Measurements from ENCODE around the gene LAMC3. TPM values are rescaled to one million over a fixed set of nuclear protein-coding genes. Genes with fewer than 3 reads are reported as not detected.

LAMC3 gene
- total RNA-seq, 1 experiment from 2014 or later = 0.28 TPM

- POLR2A ChIA-PET (ENCODE audit: low non-redundant PET) = no interaction called here
- Histone ChIP-seq H3K4me3 (ENCODE audit: low read depth, low read length, poor library complexity, severe bottlenecking) (no peak overlapping the region), H3K36me3 (ENCODE audit: insufficient read depth, low read length, poor library complexity, severe bottlenecking) (no peaks in the 10 kb centered on the region), H3K27ac (ENCODE audit: low read depth, low read length, poor library complexity, severe bottlenecking) (no peak overlapping the region), H3K27me3 (replicated peaks; ENCODE audit: insufficient read depth, low read depth, low read length, poor library complexity) (peaks cover 7% of the 10 kb centered on the region), H3K9me3 (ENCODE audit: low read depth, low read length, poor library complexity, severe bottlenecking) (no peaks in the 10 kb centered on the region), H3K4me1 (ENCODE audit: insufficient read depth, low read length, poor library complexity, severe bottlenecking) (peaks cover 4% of the 10 kb centered on the region)
- no peak for DNase-seq (ENCODE audit: low spot score)
- no peak for TF ChIP-seq EZH2 (IDR thresholded peaks at IDR 0.05; ENCODE audit: borderline replicate concordance, low read depth, low read length, poor library complexity, severe bottlenecking)
- no peak for TF ChIP-seq CTCF (conservative IDR thresholded peaks at IDR 0.05; ENCODE audit: low read depth, low read length)
- intact Hi-C loops (cut with micrococcal nuclease; ENCODE audit: unreplicated experiment) = no loop called here
- BruUV-seq (replicated peaks) = no TSS peak
- CTCF ChIA-PET = no interaction called here
Observed at GRCh38 chr9:131013771-131014676, 5.0 kb downstream of the LAMC3 start.

GRCh38 chr9:131015112-131015511 lies 6.1 kb downstream of the LAMC3 start:
- no peak for DNase-seq (ENCODE audit: low spot score)
- Histone ChIP-seq H3K36me3 (ENCODE audit: insufficient read depth, low read length, poor library complexity, severe bottlenecking) (no peaks in the 10 kb centered on the region), H3K27ac (ENCODE audit: low read depth, low read length, poor library complexity, severe bottlenecking) (no peak overlapping the region), H3K4me3 (ENCODE audit: low read depth, low read length, poor library complexity, severe bottlenecking) (no peak overlapping the region), H3K4me1 (ENCODE audit: insufficient read depth, low read length, poor library complexity, severe bottlenecking) (no peaks in the 10 kb centered on the region), H3K27me3 (replicated peaks; ENCODE audit: insufficient read depth, low read depth, low read length, poor library complexity) (peaks cover 2% of the 10 kb centered on the region), H3K9me3 (ENCODE audit: low read depth, low read length, poor library complexity, severe bottlenecking) (no peaks in the 10 kb centered on the region)
- intact Hi-C loops (cut with micrococcal nuclease; ENCODE audit: unreplicated experiment) = no loop called here
- CTCF ChIA-PET = no interaction called here
- POLR2A ChIA-PET (ENCODE audit: low non-redundant PET) = no interaction called here
- no TSS peak for BruUV-seq (replicated peaks)
- TF ChIP-seq EZH2 (IDR thresholded peaks at IDR 0.05; ENCODE audit: borderline replicate concordance, low read depth, low read length, poor library complexity, severe bottlenecking) (no peak), CTCF (conservative IDR thresholded peaks at IDR 0.05; ENCODE audit: low read depth, low read length) (no peak)

GRCh38 chr9:131015876-131016397 lies 7.0 kb downstream of the LAMC3 start:
- Histone ChIP-seq H3K36me3 (ENCODE audit: insufficient read depth, low read length, poor library complexity, severe bottlenecking) (no peaks in the 10 kb centered on the region), H3K27me3 (replicated peaks; ENCODE audit: insufficient read depth, low read depth, low read length, poor library complexity) (no peaks in the 10 kb centered on the region), H3K4me3 (ENCODE audit: low read depth, low read length, poor library complexity, severe bottlenecking) (no peak overlapping the region), H3K27ac (ENCODE audit: low read depth, low read length, poor library complexity, severe bottlenecking) (no peak overlapping the region), H3K4me1 (ENCODE audit: insufficient read depth, low read length, poor library complexity, severe bottlenecking) (no peaks in the 10 kb centered on the region), H3K9me3 (ENCODE audit: low read depth, low read length, poor library complexity, severe bottlenecking) (no peaks in the 10 kb centered on the region)
- intact Hi-C loops (cut with micrococcal nuclease; ENCODE audit: unreplicated experiment) = no loop called here
- CTCF ChIA-PET = no interaction called here
- POLR2A ChIA-PET (ENCODE audit: low non-redundant PET) = no interaction called here
- TF ChIP-seq CTCF (conservative IDR thresholded peaks at IDR 0.05; ENCODE audit: low read depth, low read length) (no peak), EZH2 (IDR thresholded peaks at IDR 0.05; ENCODE audit: borderline replicate concordance, low read depth, low read length, poor library complexity, severe bottlenecking) (no peak)
- no TSS peak for BruUV-seq (replicated peaks)
- no peak for DNase-seq (ENCODE audit: low spot score)

Measured in A673 (cell line).